NCI-H2029 (cell line): ENCODE measurements around the gene FUNDC2.
"Not testable (repeated sequence)": the region's sequence is repeated elsewhere in the genome, so short reads cannot be mapped to it uniquely, and the experiment has no call there.

Experiments used
- DNase-seq: peaks from one replicate; lab custom pipeline; 2025; lab: John Stamatoyannopoulos, UW

FUNDC2 gene

GRCh38 chrX:155026727-155027508, at the start of gene FUNDC2:
Gene FUNDC2 (plus strand): TSS chrX:155026844. CDS start chrX:155026939, 95 bp downstream.
- peak; percentile 91 for DNase-seq

GRCh38 chrX:154979629-154980028, 47.0 kb upstream of the FUNDC2 start:
- DNase-seq, result no peak

GRCh38 chrX:154980330-154981115, 46.1 kb upstream of the FUNDC2 start:
- DNase-seq, result peak; percentile 69

- no peak for DNase-seq
Observed at GRCh38 chrX:154981116-154981411, 45.6 kb upstream of the FUNDC2 start.

- DNase-seq, result no peak
Observed at GRCh38 chrX:154986826-154987575, 39.6 kb upstream of the FUNDC2 start.

- DNase-seq, result no peak
Observed at GRCh38 chrX:154987940-154988339, 38.7 kb upstream of the FUNDC2 start.

GRCh38 chrX:154988719-154989118, 37.9 kb upstream of the FUNDC2 start:
- no peak for DNase-seq

GRCh38 chrX:154990496-154990895, 36.1 kb upstream of the FUNDC2 start:
- DNase-seq, result no peak

GRCh38 chrX:154991039-154991438, 35.6 kb upstream of the FUNDC2 start:
- no peak for DNase-seq

- no peak for DNase-seq
Observed at GRCh38 chrX:154991476-154991875, 35.2 kb upstream of the FUNDC2 start.

GRCh38 chrX:154998204-154998880, 28.3 kb upstream of the FUNDC2 start:
- DNase-seq, result no peak

- DNase-seq, result no peak
Observed at GRCh38 chrX:155000841-155001240, 25.8 kb upstream of the FUNDC2 start.

- no peak for DNase-seq
Observed at GRCh38 chrX:155001873-155002272, 24.8 kb upstream of the FUNDC2 start.

- DNase-seq, result no peak
Observed at GRCh38 chrX:155005190-155005589, 21.5 kb upstream of the FUNDC2 start.

GRCh38 chrX:155006379-155006778, 20.3 kb upstream of the FUNDC2 start:
- DNase-seq, result not testable (repeated sequence)

- DNase-seq, result not testable (repeated sequence)
Observed at GRCh38 chrX:155006913-155007671, 19.6 kb upstream of the FUNDC2 start.

- not testable (repeated sequence) for DNase-seq
Observed at GRCh38 chrX:155008578-155008977, 18.1 kb upstream of the FUNDC2 start.

- DNase-seq, result no peak
Observed at GRCh38 chrX:155009994-155010472, 16.6 kb upstream of the FUNDC2 start.

- no peak for DNase-seq
Observed at GRCh38 chrX:155020591-155020990, 6.1 kb upstream of the FUNDC2 start.

- DNase-seq, result no peak
Observed at GRCh38 chrX:155022585-155022984, 4.1 kb upstream of the FUNDC2 start, which contains the start of gene F8. Gene F8 (minus strand): TSS chrX:155022723. CDS start chrX:155022552, 171 bp downstream.
